GM10266 (cell line): ENCODE results near the gene CDH23.
"Not testable (repeated sequence)": the region's sequence is repeated elsewhere in the genome, so short reads cannot be mapped to it uniquely, and the experiment has no call there.

ENCODE experiments used
- DNase-seq: peaks from one replicate; pipeline ENCODE4 v3.0.0; 2012; ENCODE audit errors: extremely low spot score
- CTCF ChIP-seq: IDR thresholded peaks from 2 replicates; pipeline ENCODE4 v1.5.1; 2012; ENCODE audit warnings: mild to moderate bottlenecking, low read depth; ENCODE audit not compliant: control insufficient read depth, insufficient read depth; ENCODE audit errors: missing control alignments

Gene CDH23

DNA sequence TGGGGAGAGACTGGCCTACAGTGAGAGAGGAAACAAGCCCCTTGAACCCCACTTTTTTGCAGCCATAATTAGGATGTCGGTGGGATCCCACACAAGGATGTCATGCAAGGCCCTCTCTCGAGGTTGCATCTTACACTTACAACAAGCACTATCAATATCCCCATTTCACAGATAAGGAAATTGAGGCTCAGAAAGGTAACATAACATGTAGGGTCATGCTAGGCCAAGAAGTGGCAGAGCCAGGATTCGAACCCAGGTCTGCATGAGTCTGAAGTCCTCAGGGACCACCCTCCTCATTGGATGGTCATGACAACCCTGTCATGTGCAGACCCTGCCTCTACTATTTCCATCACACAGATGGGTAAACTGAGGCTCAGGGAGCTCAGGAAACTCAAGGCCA is 199.4 kb downstream of the CDH23 start:
- no peak for DNase-seq
- no peak for TF ChIP-seq CTCF

DNA sequence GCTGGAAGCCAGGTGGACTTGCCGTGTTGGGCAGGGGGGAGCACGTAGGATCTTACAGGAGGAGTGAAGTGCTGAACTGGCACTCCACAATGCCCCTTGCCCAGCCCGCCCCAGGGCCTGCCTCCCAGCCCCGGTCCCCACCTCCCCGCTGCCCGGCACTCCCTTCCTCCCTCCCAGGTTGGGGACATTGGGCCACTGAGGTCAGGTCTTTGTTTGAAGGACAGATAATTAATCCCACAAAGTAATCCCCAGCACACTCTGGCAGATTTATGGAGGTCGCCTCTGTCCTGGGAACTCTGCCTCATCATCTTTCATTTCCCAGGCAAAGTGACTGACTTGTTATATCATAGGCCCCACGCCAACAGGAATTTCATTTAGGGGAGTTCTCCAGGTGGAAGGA is 200.0 kb downstream of the CDH23 start:
- no peak for TF ChIP-seq CTCF
- no peak for DNase-seq

DNA sequence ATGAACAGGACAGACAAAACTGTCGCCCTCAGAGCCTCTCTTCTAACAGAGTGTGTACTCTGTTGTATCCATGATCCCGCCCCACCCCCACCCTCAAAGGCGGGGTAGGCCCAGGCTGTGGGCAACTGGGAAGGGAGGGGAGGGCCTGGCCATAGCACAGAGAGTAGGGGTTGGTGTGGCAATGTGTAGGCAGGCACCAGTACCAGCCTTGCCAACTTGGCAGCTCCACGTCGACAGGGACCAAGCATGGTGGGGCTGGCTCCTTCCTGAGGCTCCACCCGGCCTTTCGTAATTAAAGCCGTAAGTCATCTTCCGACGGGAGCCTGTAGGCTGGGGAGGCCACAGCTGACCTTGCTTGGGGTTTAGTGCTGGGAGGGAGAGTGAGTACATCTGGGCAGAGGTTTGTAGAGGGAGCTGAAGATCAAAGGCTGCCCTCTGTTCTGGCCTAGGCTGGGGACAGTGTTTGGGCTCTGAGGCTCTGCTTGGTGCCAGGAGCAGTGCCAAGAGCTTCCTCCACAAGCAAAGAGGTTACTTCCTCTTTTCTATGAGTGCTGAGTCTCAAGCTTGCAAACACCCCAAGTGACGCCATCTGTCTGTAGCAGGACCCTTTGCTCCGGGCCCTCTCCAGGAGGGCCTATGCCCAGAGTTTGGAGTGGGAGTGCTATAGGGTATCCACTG is 201.2 kb downstream of the CDH23 start:
- TF ChIP-seq CTCF = no peak
- peak; percentile 28 for DNase-seq

DNA sequence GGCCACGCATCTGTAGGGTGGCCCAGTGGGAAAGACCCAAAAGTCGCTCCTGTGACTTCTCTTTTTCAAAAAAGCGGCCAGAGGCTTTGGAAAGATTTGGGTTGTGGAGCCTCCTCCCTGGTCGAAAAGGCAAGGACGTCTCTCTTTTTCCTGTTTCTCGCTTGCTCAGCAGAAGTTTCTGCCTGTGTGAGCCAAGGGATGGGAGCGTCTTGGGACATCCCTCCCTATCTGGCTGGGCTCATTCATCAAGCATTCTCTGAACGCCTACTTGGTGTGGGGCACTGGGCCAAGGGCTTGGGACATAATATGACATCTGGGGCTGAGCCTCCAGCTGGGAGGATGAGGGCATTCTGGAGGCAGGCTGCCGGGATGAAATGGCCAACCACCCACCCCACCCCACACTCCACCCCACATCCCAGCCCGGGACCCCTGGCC is 201.9 kb downstream of the CDH23 start:
- no peak for DNase-seq
- TF ChIP-seq CTCF = no peak

DNA sequence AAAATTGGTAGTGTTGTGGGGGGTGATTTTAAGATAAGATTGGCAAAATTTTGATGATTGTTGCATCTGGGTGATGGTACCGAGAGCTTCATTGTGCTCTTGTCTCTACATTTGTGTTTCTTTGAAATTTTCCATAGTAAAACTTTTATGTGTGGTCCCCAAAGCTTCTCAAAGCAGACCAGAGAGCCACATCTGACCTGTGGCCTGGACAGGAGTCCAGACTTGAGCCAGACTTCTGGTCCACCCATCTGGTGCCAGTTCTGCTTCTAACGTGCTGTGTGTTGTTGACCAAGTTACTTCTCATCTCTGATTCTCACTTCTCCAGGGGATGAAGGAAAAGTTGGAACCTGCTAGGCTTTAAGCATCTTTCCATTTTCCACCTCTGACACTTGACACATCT is 202.8 kb downstream of the CDH23 start:
- DNase-seq = no peak
- no peak for TF ChIP-seq CTCF

DNA sequence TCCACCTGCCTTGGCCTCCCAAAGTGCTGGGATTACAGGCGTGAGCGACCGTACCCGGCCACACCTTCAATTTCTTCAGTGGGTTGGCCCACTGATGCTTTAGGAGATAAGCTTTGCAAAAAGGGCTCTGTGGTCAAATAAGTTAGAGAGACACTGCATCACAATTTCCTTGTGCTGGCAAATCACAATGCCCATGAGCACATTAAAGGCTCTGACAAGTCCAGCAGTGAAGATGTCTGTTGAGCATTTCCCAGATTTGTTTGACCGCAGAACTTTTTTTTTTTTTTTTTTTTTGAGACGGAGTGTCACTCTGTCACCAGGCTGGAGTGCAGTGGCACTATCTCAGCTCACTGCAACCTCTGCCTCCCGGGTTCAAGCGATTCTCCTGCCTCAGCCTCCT is 203.5 kb downstream of the CDH23 start:
- DNase-seq = not testable (repeated sequence)

DNA sequence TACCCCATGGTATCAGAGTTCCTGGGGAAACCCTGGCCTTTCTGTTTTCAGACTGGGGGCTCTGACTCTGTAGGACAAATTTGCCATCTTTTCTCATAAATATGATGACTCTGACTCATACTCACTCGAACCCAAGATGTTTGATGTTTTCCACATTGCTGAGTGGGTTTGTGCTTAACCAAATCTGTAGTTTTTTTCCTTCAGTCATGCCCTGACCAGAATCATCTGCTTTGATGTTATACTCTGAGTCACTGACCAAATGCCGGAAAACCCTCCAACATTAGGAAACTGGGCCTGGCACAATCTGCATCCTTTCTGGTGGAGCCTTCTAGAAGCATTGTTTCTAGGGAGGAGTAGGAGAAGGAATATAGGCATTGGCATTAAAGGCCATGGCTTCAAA is 204.1 kb downstream of the CDH23 start:
- TF ChIP-seq CTCF = no peak
- DNase-seq = no peak

- DNase-seq = no peak
- no peak for TF ChIP-seq CTCF
These were observed 204.6 kb downstream of the CDH23 start for GRCh38 chr10:71601273-71601672.
